GM10847 (cell line): ENCODE data around the gene DPP4.

Experiments
- POLR2A ChIP-seq: IDR thresholded peaks from 2 replicates; pipeline ENCODE4 v1.6.1; 2011; ENCODE audit not compliant: insufficient read length; ENCODE audit errors: extremely low read depth

Gene DPP4

DNA sequence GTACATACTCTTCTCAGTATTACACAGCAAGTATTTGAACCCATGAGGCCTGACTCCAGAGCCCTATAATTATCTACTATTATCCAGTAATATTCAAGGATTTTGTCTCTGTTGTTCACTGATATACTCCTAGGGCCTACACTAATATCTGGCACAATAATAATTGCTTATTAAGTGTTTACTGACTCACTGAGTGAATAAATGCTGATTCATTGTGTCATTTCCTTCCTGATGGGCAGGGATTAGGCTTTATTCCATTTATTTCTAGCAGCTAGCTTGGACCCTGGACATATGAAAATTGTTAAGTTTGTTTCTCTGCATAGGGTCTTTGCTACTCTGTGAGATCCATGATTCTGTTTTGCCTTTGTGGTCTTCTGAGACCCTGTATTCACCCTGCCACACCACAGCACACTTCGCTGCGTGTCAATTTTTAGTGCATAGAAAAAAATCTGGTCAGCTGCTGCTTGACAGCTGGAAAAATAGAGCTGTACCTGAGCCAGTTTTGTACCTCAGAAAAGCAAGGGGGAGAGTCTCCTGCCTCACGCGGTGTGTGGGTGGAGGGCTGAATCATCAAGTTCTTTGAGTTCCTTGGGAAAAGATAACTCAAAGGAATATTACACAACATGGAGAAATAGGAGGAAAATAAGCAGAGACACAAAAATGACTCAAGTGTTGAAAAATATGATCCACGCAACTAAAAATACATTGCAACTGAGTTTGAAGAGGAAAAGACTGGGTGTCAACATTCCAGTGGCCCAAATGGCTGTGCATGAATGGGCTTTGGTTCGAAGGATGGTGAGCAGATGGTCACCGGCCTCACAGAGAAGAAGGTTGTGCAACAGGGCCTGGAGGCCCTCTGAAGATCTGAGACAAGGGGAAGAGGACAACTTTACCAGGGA is 18.9 kb upstream of the DPP4 start:
- no peak for TF ChIP-seq POLR2A

DNA sequence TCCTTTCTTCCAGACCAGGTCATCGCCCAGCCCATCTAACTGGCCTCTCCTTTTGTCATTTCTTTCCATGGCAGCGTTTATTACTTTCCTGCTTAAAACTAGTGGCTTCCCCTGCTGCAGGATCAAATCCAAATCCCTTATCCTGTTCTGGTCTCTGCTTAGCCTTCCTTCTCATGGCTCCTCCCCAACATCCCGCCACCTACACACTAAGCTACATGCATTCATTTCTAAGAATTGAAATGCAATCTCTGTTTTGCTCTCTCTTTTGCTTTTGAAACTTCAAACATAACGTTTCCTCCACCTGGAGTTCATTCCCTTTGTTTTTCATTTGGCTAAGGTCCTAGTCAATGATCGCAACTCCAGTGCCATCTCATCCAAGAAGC is 18.0 kb upstream of the DPP4 start:
- no peak for TF ChIP-seq POLR2A

DNA sequence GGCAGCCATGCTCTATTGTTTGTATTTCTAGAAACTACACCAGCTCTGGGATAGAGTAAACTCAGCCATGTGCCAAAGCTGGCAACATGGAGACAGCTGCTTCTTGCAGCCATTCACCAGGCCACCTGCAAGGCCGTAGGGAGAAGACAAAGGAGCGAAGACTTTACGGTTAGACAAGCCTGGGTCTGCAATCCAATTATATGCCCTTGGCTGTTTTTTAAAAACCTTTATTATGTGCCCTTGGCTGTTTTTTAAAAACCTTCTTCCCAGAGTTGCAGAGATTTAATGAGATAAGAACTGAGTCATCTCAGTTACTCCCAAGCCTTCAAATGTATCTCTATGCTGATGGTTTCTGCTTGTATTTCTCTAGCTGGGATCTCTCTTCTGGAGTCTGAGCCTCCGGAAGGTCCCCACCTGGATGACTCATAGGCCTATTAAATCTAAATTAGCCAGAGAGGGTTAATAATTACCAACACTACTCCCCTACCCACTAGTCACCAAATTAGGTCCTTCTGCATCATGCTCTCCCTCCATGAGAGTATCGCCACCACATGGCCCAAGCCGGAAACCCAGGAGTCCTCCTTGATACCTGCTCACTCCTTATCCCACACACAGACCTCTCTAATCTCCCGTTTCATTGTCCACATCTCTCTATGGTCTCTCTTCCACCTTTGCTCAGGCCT is 17.5 kb upstream of the DPP4 start:
- no peak for TF ChIP-seq POLR2A

DNA sequence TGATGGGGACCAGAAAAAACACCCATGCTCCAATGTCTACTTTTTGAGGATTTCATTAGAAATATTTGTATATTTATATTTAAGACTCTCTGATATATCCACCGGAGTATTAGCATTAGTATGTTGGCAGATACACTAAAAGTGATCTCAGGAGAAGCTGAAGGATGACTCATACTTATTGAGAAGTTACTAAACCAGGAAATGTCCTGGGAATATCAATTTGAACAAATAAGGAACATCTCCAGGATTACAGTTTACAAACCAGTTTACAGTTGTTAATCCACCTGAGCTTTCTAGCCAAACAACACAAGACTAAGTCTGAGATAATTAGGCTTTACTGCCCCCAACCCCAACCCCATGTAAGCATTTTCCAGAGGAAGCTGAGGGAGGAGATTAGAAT is 16.1 kb upstream of the DPP4 start:
- TF ChIP-seq POLR2A: no peak

- TF ChIP-seq POLR2A: no peak
These were observed 12.9 kb upstream of the DPP4 start for GRCh38 chr2:162086904-162087303.

GRCh38 chr2:162085090-162085891 is 11.3 kb upstream of the DPP4 start:
- no peak for TF ChIP-seq POLR2A

DNA sequence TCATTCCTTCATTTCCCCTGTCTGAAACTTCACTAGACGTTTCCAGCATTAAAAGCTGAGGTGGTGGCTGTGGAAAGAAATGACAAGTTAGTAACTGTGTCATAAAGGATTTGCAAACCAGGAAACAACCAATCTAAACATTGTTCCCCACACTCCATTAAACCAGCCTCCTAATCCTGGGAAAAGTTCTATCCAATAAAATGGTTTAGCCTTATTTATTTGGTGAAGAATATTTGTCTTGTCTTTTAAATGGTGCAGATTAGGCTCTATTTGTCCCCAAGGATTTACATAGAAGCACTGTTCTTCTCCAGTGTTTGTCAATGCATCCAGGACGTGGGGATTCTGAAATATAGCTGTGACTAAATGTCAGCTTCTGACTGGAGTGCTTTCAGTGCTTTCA is 10.5 kb upstream of the DPP4 start:
- TF ChIP-seq POLR2A: no peak

- TF ChIP-seq POLR2A: no peak
These were observed 8.7 kb upstream of the DPP4 start for GRCh38 chr2:162082681-162083080.

GRCh38 chr2:162082036-162082435 is 8.0 kb upstream of the DPP4 start:
- no peak for TF ChIP-seq POLR2A

DNA sequence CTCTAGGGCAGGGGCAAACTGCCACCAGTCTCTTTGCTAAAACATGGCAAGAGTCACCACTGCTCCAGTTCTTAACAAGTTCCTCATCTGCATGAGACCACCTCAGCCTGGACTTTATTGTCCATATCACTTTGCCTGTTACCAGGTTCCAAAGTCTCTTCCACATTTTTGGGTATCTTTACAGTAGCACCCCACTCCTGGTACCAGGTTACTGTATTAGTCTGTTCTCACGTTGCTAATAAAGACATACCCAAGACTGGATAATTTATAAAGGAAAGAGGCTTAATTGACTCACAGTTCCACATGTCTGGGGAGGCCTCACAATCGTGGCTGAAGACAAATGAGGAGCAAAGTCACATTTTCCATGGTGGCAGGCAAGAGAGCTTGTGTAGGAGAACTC is 5.5 kb upstream of the DPP4 start:
- no peak for TF ChIP-seq POLR2A

GRCh38 chr2:162075689-162076132 is 1.7 kb upstream of the DPP4 start:
- no peak for TF ChIP-seq POLR2A

GRCh38 chr2:162074928-162075688 is 1.1 kb upstream of the DPP4 start:
- no peak for TF ChIP-seq POLR2A

- no peak for TF ChIP-seq POLR2A
These were observed 549 bp upstream of the DPP4 start for GRCh38 chr2:162074632-162074895.

- no peak for TF ChIP-seq POLR2A
These were observed 783 bp downstream of the DPP4 start for GRCh38 chr2:162072976-162073887.
